Measurements from ENCODE around the gene IL17C.

DNA sequence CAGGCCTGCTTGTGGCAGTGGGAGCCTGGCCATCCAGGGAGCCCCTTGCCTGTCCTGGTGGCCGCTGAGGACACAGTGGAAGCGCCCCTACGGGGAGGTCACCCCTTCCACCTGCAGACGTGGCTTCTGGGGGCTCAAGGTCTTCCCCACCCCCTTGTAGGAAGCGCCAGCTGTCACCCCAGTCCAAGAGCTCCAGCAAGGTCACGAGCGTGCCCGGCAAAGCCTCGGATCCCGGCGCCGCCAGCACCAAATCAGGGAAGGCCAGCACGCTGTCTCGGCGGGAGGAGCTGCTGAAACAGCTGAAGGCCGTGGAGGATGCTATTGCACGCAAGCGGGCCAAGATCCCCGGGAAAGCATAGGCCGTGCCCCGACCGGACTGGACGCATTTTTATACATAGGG, 7.4 kb upstream of the IL17C start:
- TF ChIP-seq CTCF (IDR thresholded peaks at IDR 0.05) (no peak), POLR2A (IDR thresholded peaks at IDR 0.05) (no peak), EP300 (IDR thresholded peaks at IDR 0.05) (no peak)

All from ovary (tissue), 3 donors.